ENCODE measurements around the gene RSPH4A.

The RSPH4A gene

GRCh38 chr6:116649129-116649528 lies 32.9 kb downstream of the RSPH4A start:
- 0 out of 2 replicates have a peak, but pooled peaks cover 3% of the 10 kb centered on the region for H3K79me2 ChIP-seq (ENCODE audit: insufficient read depth, low read length)
- H3K4me3 ChIP-seq (ENCODE audit: low read length, poor library complexity, severe bottlenecking) = no peak overlapping the region
- peaks cover 30% of the 10 kb centered on the region; the same call in 1 of the 2 replicates for H3K36me3 ChIP-seq (ENCODE audit: insufficient read depth, low read length)
- no peaks in the 10 kb centered on the region for H4K20me1 ChIP-seq (ENCODE audit: insufficient read depth, low read length, poor library complexity, severe bottlenecking)
- peak overlapping the region; percentile 39 for H3K9ac ChIP-seq (ENCODE audit: low read depth, low read length, poor library complexity, severe bottlenecking)
- no peaks in the 10 kb centered on the region for H3K9me3 ChIP-seq (ENCODE audit: insufficient read depth, low read depth, low read length)
- H3K9me2 ChIP-seq (replicated peaks; ENCODE audit: low read depth, low read length) = no peaks in the 10 kb centered on the region
- no peak overlapping the region for H2AFZ ChIP-seq (ENCODE audit: low read length)
- 0 out of 2 replicates have a peak, but pooled peaks cover 2% of the 10 kb centered on the region for H3F3A ChIP-seq (ENCODE audit: low read depth)
- peak overlapping the region; percentile 53 for H3K4me2 ChIP-seq (ENCODE audit: low read depth, low read length, poor library complexity, severe bottlenecking)
- no peaks in the 10 kb centered on the region for H3K27me3 ChIP-seq (ENCODE audit: insufficient read depth, low read length, poor library complexity, severe bottlenecking)
- TF ChIP-seq CTCF (conservative IDR thresholded peaks at IDR 0.05; ENCODE audit: low read length) = no peak
- H3K4me1 ChIP-seq (ENCODE audit: insufficient read depth, low read length, poor library complexity, severe bottlenecking) = peaks cover 49% of the 10 kb centered on the region

GRCh38 chr6:116651916-116652315 lies 35.6 kb downstream of the RSPH4A start:
- Histone ChIP-seq H3K9me3 (ENCODE audit: insufficient read depth, low read depth, low read length) (no peaks in the 10 kb centered on the region), H3K27me3 (ENCODE audit: insufficient read depth, low read length, poor library complexity, severe bottlenecking) (no peaks in the 10 kb centered on the region), H3K36me3 (ENCODE audit: insufficient read depth, low read length) (peaks cover 31% of the 10 kb centered on the region; the same call in 1 of the 2 replicates), H3K4me2 (ENCODE audit: low read depth, low read length, poor library complexity, severe bottlenecking) (no peak overlapping the region), H3K4me3 (ENCODE audit: low read length, poor library complexity, severe bottlenecking) (no peak overlapping the region), H3K9ac (ENCODE audit: low read depth, low read length, poor library complexity, severe bottlenecking) (no peak overlapping the region), H4K20me1 (ENCODE audit: insufficient read depth, low read length, poor library complexity, severe bottlenecking) (no peaks in the 10 kb centered on the region), H3K4me1 (ENCODE audit: insufficient read depth, low read length, poor library complexity, severe bottlenecking) (peaks cover 48% of the 10 kb centered on the region), H3K9me2 (replicated peaks; ENCODE audit: low read depth, low read length) (no peaks in the 10 kb centered on the region), H3F3A (ENCODE audit: low read depth) (0 out of 2 replicates have a peak, but pooled peaks cover 2% of the 10 kb centered on the region), H2AFZ (ENCODE audit: low read length) (no peak overlapping the region), H3K79me2 (ENCODE audit: insufficient read depth, low read length) (0 out of 2 replicates have a peak, but pooled peaks cover 3% of the 10 kb centered on the region)
- TF ChIP-seq EZH2phosphoT487 (IDR thresholded peaks at IDR 0.05; ENCODE audit: borderline replicate concordance) = no peak
- TF ChIP-seq CTCF (conservative IDR thresholded peaks at IDR 0.05; ENCODE audit: low read length) = no peak

DNA sequence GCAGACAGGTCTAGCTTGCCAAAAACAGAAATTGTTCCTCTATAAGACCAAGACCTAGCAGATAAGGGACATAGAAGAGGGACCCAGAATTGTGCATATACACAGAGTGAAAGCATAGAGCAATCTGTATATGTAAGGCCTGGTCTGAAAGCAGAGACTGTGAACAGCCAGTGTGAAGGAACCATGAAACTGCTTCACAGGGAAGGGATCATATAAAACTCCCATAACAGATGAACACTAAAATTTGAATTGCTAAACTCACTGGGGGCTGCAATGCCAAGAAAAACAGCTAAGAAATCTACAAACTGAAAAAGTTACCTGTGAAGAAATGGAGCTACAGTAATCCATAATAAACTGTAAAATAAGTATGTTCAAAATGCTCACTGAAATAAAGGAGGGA lies 45.3 kb downstream of the RSPH4A start:
- Histone ChIP-seq H3K9me2 (replicated peaks; ENCODE audit: low read depth, low read length) (no peaks in the 10 kb centered on the region), H3K9me3 (ENCODE audit: insufficient read depth, low read depth, low read length) (no peaks in the 10 kb centered on the region), H3K4me1 (ENCODE audit: insufficient read depth, low read length, poor library complexity, severe bottlenecking) (peaks cover 56% of the 10 kb centered on the region), H2AFZ (ENCODE audit: low read length) (no peak overlapping the region), H4K20me1 (ENCODE audit: insufficient read depth, low read length, poor library complexity, severe bottlenecking) (peaks cover 35% of the 10 kb centered on the region), H3F3A (ENCODE audit: low read depth) (no peaks in the 10 kb centered on the region), H3K4me2 (ENCODE audit: low read depth, low read length, poor library complexity, severe bottlenecking) (peak overlapping the region; percentile 76), H3K79me2 (ENCODE audit: insufficient read depth, low read length) (peaks cover 75% of the 10 kb centered on the region), H3K4me3 (ENCODE audit: low read length, poor library complexity, severe bottlenecking) (peak overlapping the region; percentile 99), H3K27me3 (ENCODE audit: insufficient read depth, low read length, poor library complexity, severe bottlenecking) (no peaks in the 10 kb centered on the region), H3K36me3 (ENCODE audit: insufficient read depth, low read length) (peaks cover 12% of the 10 kb centered on the region; the same call in 1 of the 2 replicates), H3K9ac (ENCODE audit: low read depth, low read length, poor library complexity, severe bottlenecking) (peak overlapping the region; percentile 51)
- no peak for TF ChIP-seq EZH2phosphoT487 (IDR thresholded peaks at IDR 0.05; ENCODE audit: borderline replicate concordance)
- TF ChIP-seq CTCF (conservative IDR thresholded peaks at IDR 0.05; ENCODE audit: low read length) = no peak

Data from Loucy (cell line).